Immature natural killer cell (primary cell): Measurements from ENCODE around the gene SVOPL. TPM values are rescaled to one million over a fixed set of nuclear protein-coding genes. Genes with fewer than 3 reads are reported as not detected.

Experiments
- DNase-seq, 3 donors: peaks; one replicate each; pipeline ENCODE4 v3.0.0; 2022; ENCODE audit warnings: mixed read lengths in 1 of 3
- H3K27ac Mint-ChIP-seq, 6 donors: one replicate each; pipeline ENCODE4 v1.8.0; 2020; ENCODE audit warnings: mixed read lengths in 6 of 6, mild to moderate bottlenecking in 5 of 6, inconsistent platforms in 4 of 6, moderate library complexity in 3 of 6
- H3K27me3 Mint-ChIP-seq, 3 donors: one replicate each; pipeline ENCODE4 v1.8.0; 2020 to 2021; ENCODE audit warnings: low read depth in 3 of 3, mild to moderate bottlenecking in 3 of 3, mixed read lengths in 3 of 3, moderate library complexity in 3 of 3, inconsistent platforms in 1 of 3
- H3K36me3 Mint-ChIP-seq, 3 donors: one replicate each; pipeline ENCODE4 v1.8.0; 2020; ENCODE audit warnings: mixed read lengths in 3 of 3, inconsistent platforms in 2 of 3, mild to moderate bottlenecking in 2 of 3
- H3K4me1 Mint-ChIP-seq, 2 donors: one replicate each; pipeline ENCODE4 v1.8.0; 2020; ENCODE audit warnings: inconsistent platforms in 2 of 2, mild to moderate bottlenecking in 2 of 2, mixed read lengths in 2 of 2, moderate library complexity in 1 of 2
- H3K4me3 Mint-ChIP-seq, 5 donors: one replicate each; pipeline ENCODE4 v1.8.0; 2020; ENCODE audit warnings: mild to moderate bottlenecking in 5 of 5, mixed read lengths in 5 of 5, inconsistent platforms in 3 of 5, moderate library complexity in 3 of 5
- H3K9me3 Mint-ChIP-seq, 6 donors: one replicate each; pipeline ENCODE4 v1.8.0; 2020; ENCODE audit warnings: mild to moderate bottlenecking in 6 of 6, mixed read lengths in 6 of 6, inconsistent platforms in 4 of 6, moderate library complexity in 3 of 6
- polyA plus RNA-seq, 3 donors: library from polyadenylated mRNA; unstranded; fragments of 300-500 nt; fragmentation: Illumina TruSeq; gene quantifications; one replicate each; pipeline ENCODE4 v1.2.3, GENCODE V29; 2021

The SVOPL gene
- polyA plus RNA-seq, 3 donors from 2014 or later = 0.64 to 0.74 TPM; not detected in 1

- Mint-ChIP-seq H3K36me3 (peaks cover 66 to 79% (median 70%) of the 10 kb centered on the region in 3 donors), H3K27ac (no peak overlapping the region), H3K9me3 (peaks cover 5 to 32% (median 29%) of the 10 kb centered on the region in 6 donors), H3K4me3 (no peak overlapping the region), H3K4me1 (no peaks in the 10 kb centered on the region), H3K27me3 (peaks cover 0 to 2% (median 0%) of the 10 kb centered on the region in 3 donors)
- no peak for DNase-seq
Observed at GRCh38 chr7:138568655-138569054, 132.5 kb downstream of the SVOPL start.

GRCh38 chr7:138565451-138566114, 135.6 kb downstream of the SVOPL start:
- no peaks in the 10 kb centered on the region for H3K4me1 Mint-ChIP-seq
- peaks cover 75 to 87% (median 84%) of the 10 kb centered on the region in 3 donors for H3K36me3 Mint-ChIP-seq
- H3K27ac Mint-ChIP-seq = no peak overlapping the region
- H3K4me3 Mint-ChIP-seq = no peak overlapping the region
- H3K27me3 Mint-ChIP-seq = peaks cover 0 to 2% (median 0%) of the 10 kb centered on the region in 3 donors
- no peak for DNase-seq
- H3K9me3 Mint-ChIP-seq = peaks cover 14 to 46% (median 35%) of the 10 kb centered on the region in 6 donors

GRCh38 chr7:138565071-138565450, 136.1 kb downstream of the SVOPL start:
- H3K27ac Mint-ChIP-seq = no peak overlapping the region
- H3K27me3 Mint-ChIP-seq = peaks cover 0 to 2% (median 0%) of the 10 kb centered on the region in 3 donors
- no peak overlapping the region for H3K4me3 Mint-ChIP-seq
- DNase-seq = no peak
- H3K36me3 Mint-ChIP-seq = peaks cover 75 to 87% (median 85%) of the 10 kb centered on the region in 3 donors
- H3K9me3 Mint-ChIP-seq = peaks cover 14 to 46% (median 35%) of the 10 kb centered on the region in 6 donors
- H3K4me1 Mint-ChIP-seq = no peaks in the 10 kb centered on the region

- H3K36me3 Mint-ChIP-seq = peaks cover 77 to 87% (median 85%) of the 10 kb centered on the region in 3 donors
- peaks cover 14 to 46% (median 35%) of the 10 kb centered on the region in 6 donors for H3K9me3 Mint-ChIP-seq
- no peaks in the 10 kb centered on the region for H3K4me1 Mint-ChIP-seq
- H3K27me3 Mint-ChIP-seq = peaks cover 0 to 2% (median 0%) of the 10 kb centered on the region in 3 donors
- H3K27ac Mint-ChIP-seq = no peak overlapping the region
- no peak overlapping the region for H3K4me3 Mint-ChIP-seq
- DNase-seq = no peak
Observed at GRCh38 chr7:138564365-138564764, 136.8 kb downstream of the SVOPL start.

GRCh38 chr7:138563808-138564207, 137.4 kb downstream of the SVOPL start:
- no peak for DNase-seq
- peaks cover 78 to 88% (median 85%) of the 10 kb centered on the region in 3 donors for H3K36me3 Mint-ChIP-seq
- H3K27ac Mint-ChIP-seq = no peak overlapping the region
- no peaks in the 10 kb centered on the region for H3K4me1 Mint-ChIP-seq
- H3K4me3 Mint-ChIP-seq = no peak overlapping the region
- H3K9me3 Mint-ChIP-seq = peaks cover 15 to 52% (median 39%) of the 10 kb centered on the region in 6 donors
- peaks cover 0 to 2% (median 0%) of the 10 kb centered on the region in 3 donors for H3K27me3 Mint-ChIP-seq

GRCh38 chr7:138559448-138559847, 141.7 kb downstream of the SVOPL start:
- Mint-ChIP-seq H3K27ac (no peak overlapping the region), H3K4me3 (no peak overlapping the region), H3K4me1 (no peaks in the 10 kb centered on the region), H3K36me3 (peaks cover 88 to 97% (median 97%) of the 10 kb centered on the region in 3 donors), H3K27me3 (peaks cover 0 to 2% (median 0%) of the 10 kb centered on the region in 3 donors), H3K9me3 (peaks cover 29 to 69% (median 54%) of the 10 kb centered on the region in 6 donors)
- DNase-seq = no peak

- Mint-ChIP-seq H3K27ac (no peak overlapping the region), H3K27me3 (peaks cover 0 to 2% (median 0%) of the 10 kb centered on the region in 3 donors), H3K9me3 (peaks cover 25 to 50% (median 42%) of the 10 kb centered on the region in 6 donors), H3K4me1 (no peaks in the 10 kb centered on the region), H3K36me3 (peaks cover 90 to 98% (median 96%) of the 10 kb centered on the region in 3 donors), H3K4me3 (no peak overlapping the region)
- DNase-seq = no peak
Observed at GRCh38 chr7:138556771-138557484, 144.2 kb downstream of the SVOPL start.

- Mint-ChIP-seq H3K4me3 (no peak overlapping the region), H3K27me3 (peaks cover 0 to 2% (median 0%) of the 10 kb centered on the region in 3 donors), H3K36me3 (peaks cover 92 to 98% (median 97%) of the 10 kb centered on the region in 3 donors), H3K27ac (no peak overlapping the region), H3K9me3 (peaks cover 25 to 49% (median 41%) of the 10 kb centered on the region in 6 donors), H3K4me1 (no peaks in the 10 kb centered on the region)
- DNase-seq = no peak
Observed at GRCh38 chr7:138555684-138556083, 145.5 kb downstream of the SVOPL start.

GRCh38 chr7:138554674-138555073, 146.5 kb downstream of the SVOPL start:
- DNase-seq = no peak
- Mint-ChIP-seq H3K4me1 (no peaks in the 10 kb centered on the region), H3K36me3 (peaks cover 91 to 96% (median 95%) of the 10 kb centered on the region in 3 donors), H3K4me3 (no peak overlapping the region), H3K27ac (no peak overlapping the region), H3K27me3 (peaks cover 0 to 2% (median 0%) of the 10 kb centered on the region in 3 donors), H3K9me3 (peaks cover 25 to 49% (median 41%) of the 10 kb centered on the region in 6 donors)

GRCh38 chr7:138553805-138554204, 147.4 kb downstream of the SVOPL start:
- H3K9me3 Mint-ChIP-seq = peaks cover 25 to 44% (median 39%) of the 10 kb centered on the region in 6 donors

GRCh38 chr7:138551102-138551501, 150.1 kb downstream of the SVOPL start:
- H3K4me1 Mint-ChIP-seq = no peaks in the 10 kb centered on the region
- H3K4me3 Mint-ChIP-seq = no peak overlapping the region
- peaks cover 0 to 2% (median 0%) of the 10 kb centered on the region in 3 donors for H3K27me3 Mint-ChIP-seq
- no peak for DNase-seq
- H3K27ac Mint-ChIP-seq = no peak overlapping the region
- peaks cover 77 to 86% (median 81%) of the 10 kb centered on the region in 3 donors for H3K36me3 Mint-ChIP-seq
- peaks cover 3 to 17% (median 15%) of the 10 kb centered on the region in 6 donors for H3K9me3 Mint-ChIP-seq

More at GRCh38 chr7:138553805-138554204, 147.4 kb downstream of the SVOPL start:
- peaks cover 0 to 2% (median 0%) of the 10 kb centered on the region in 3 donors for H3K27me3 Mint-ChIP-seq
- H3K4me1 Mint-ChIP-seq = no peaks in the 10 kb centered on the region
- peaks cover 90 to 94% (median 93%) of the 10 kb centered on the region in 3 donors for H3K36me3 Mint-ChIP-seq
- no peak overlapping the region for H3K4me3 Mint-ChIP-seq
- DNase-seq = no peak
- H3K27ac Mint-ChIP-seq = no peak overlapping the region

- Mint-ChIP-seq H3K27ac (no peak overlapping the region), H3K36me3 (peaks cover 77 to 86% (median 81%) of the 10 kb centered on the region in 3 donors), H3K4me3 (no peak overlapping the region), H3K4me1 (no peaks in the 10 kb centered on the region), H3K27me3 (peaks cover 0 to 2% (median 0%) of the 10 kb centered on the region in 3 donors), H3K9me3 (peaks cover 0 to 16% (median 8%) of the 10 kb centered on the region in 6 donors)
- no peak for DNase-seq
Observed at GRCh38 chr7:138550337-138550736, 150.8 kb downstream of the SVOPL start.

GRCh38 chr7:138549082-138549481, 152.1 kb downstream of the SVOPL start:
- Mint-ChIP-seq H3K9me3 (peaks cover 0 to 9% (median 0%) of the 10 kb centered on the region in 6 donors), H3K36me3 (peaks cover 71 to 85% (median 81%) of the 10 kb centered on the region in 3 donors), H3K4me3 (no peak overlapping the region), H3K4me1 (peaks cover 0 to 3% of the 10 kb centered on the region in 2 donors), H3K27me3 (peaks cover 0 to 2% (median 0%) of the 10 kb centered on the region in 3 donors), H3K27ac (no peak overlapping the region)
- no peak for DNase-seq

GRCh38 chr7:138546829-138547228, 154.3 kb downstream of the SVOPL start:
- no peak for DNase-seq
- peaks cover 0 to 1% (median 0%) of the 10 kb centered on the region in 6 donors for H3K9me3 Mint-ChIP-seq
- peaks cover 0 to 2% (median 0%) of the 10 kb centered on the region in 3 donors for H3K27me3 Mint-ChIP-seq
- peaks cover 52 to 70% (median 67%) of the 10 kb centered on the region in 3 donors for H3K36me3 Mint-ChIP-seq
- no peak overlapping the region for H3K4me3 Mint-ChIP-seq
- peaks cover 12 to 20% of the 10 kb centered on the region in 2 donors for H3K4me1 Mint-ChIP-seq
- H3K27ac Mint-ChIP-seq = no peak overlapping the region
